ENCODE results near the gene LYSMD1. TPM values are rescaled to one million over a fixed set of nuclear protein-coding genes. Genes with fewer than 3 reads are reported as not detected.

The LYSMD1 gene
- polyA plus RNA-seq, 1 donor (not counting 4 experiments of a cell fraction or from before 2014, with no cell fraction given) = 5.6 TPM

DNA sequence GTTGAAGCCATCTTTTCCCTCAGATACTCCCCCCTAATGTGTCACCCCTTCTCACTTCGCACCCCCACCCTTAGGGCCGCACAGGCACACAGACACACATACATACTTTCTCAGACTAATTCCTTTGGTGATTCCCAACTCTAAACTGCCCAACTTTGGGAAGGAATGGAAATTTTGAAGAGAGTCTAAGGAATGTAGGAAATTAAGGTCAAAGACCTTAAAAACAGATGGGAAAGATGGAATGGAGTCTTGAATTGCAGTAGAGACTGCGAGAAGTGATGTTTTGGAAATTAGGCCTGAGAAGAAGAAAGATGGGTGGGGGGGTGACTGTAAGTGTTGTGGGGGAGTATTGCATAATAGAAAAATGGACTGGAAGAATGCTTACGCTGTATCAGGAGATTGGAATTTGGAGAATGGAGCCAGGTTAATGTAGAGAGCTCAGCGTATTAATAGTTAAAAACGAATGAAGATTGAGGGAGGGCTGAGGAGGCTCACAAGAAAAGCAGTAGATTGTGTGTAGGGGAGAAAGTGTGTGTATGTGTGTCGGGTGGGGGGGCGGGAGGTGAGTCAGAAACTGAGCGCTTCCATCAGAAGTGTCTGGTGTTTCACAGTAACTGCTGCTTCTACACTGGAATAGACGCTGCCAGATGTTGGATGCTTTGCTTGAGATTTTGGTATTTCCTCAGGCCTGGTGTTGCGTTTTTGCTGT is 34.3 kb upstream of the LYSMD1 start:
- Histone ChIP-seq H3K9me1 (ENCODE audit: control insufficient read depth, extremely low read depth, insufficient read depth, low read length) (peaks cover 3% of the 10 kb centered on the region), H3K79me2 (ENCODE audit: control insufficient read depth, insufficient read depth, low read length) (peaks cover 61% of the 10 kb centered on the region), H3K4me3 (ENCODE audit: control insufficient read depth in 2 of 3, extremely low read depth in 1 of 3, insufficient read depth in 2 of 3, low read depth in 1 of 3, low read length in 3 of 3) (peak overlapping the region; percentile 95 to 100 (median 99)), H3K27ac (ENCODE audit: control insufficient read depth, insufficient read depth, low read length) (peak overlapping the region; percentile 95), H4K20me1 (ENCODE audit: control insufficient read depth, extremely low read depth, insufficient read depth, low read length) (peaks cover 11% of the 10 kb centered on the region), H3K4me2 (ENCODE audit: control insufficient read depth, extremely low read depth, insufficient read depth, low read depth, low read length) (peak overlapping the region; percentile 94), H2AFZ (ENCODE audit: control insufficient read depth, low read length) (no peak overlapping the region), H3K36me3 (ENCODE audit: control insufficient read depth in 2 of 2, extremely low read depth in 1 of 2, insufficient read depth in 2 of 2, low read length in 2 of 2) (peaks cover 5 to 15% of the 10 kb centered on the region in 2 experiments), H3K9ac (ENCODE audit: control insufficient read depth, extremely low read depth, insufficient read depth, low read length) (peak overlapping the region; percentile 97), H3K9me3 (ENCODE audit: control insufficient read depth, low read depth, low read length) (no peaks in the 10 kb centered on the region), H3K4me1 (ENCODE audit: control insufficient read depth, extremely low read depth, insufficient read depth, low read length) (peaks cover 31% of the 10 kb centered on the region), H3K27me3 (ENCODE audit: control insufficient read depth, extremely low read depth, insufficient read depth, low read length) (no peaks in the 10 kb centered on the region)
- no peak for FAIRE-seq
- TF ChIP-seq, protein P1, sequence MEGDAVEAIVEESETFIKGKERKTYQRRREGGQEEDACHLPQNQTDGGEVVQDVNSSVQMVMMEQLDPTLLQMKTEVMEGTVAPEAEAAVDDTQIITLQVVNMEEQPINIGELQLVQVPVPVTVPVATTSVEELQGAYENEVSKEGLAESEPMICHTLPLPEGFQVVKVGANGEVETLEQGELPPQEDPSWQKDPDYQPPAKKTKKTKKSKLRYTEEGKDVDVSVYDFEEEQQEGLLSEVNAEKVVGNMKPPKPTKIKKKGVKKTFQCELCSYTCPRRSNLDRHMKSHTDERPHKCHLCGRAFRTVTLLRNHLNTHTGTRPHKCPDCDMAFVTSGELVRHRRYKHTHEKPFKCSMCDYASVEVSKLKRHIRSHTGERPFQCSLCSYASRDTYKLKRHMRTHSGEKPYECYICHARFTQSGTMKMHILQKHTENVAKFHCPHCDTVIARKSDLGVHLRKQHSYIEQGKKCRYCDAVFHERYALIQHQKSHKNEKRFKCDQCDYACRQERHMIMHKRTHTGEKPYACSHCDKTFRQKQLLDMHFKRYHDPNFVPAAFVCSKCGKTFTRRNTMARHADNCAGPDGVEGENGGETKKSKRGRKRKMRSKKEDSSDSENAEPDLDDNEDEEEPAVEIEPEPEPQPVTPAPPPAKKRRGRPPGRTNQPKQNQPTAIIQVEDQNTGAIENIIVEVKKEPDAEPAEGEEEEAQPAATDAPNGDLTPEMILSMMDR (optimal IDR thresholded peaks at IDR 0.05 in 1 of 3, IDR thresholded peaks at IDR 0.05 in 1 of 3, conservative IDR thresholded peaks at IDR 0.05 in 1 of 3; ENCODE audit: extremely low read depth in 1 of 3, insufficient read depth in 2 of 3, low read length in 3 of 3) = no peak
- no peak for TF ChIP-seq EZH2 (IDR thresholded peaks at IDR 0.05; ENCODE audit: low read length)
- no peak for DNase-seq (ENCODE audit: low read depth, low spot score)
- dilution Hi-C loops (cut with MboI; ENCODE audit: extremely low pct_ligation_motif_present, low sequenced_read_pairs) = no loop called here

GRCh38 chr1:151198254-151199127 is 32.8 kb upstream of the LYSMD1 start, which contains the start of gene PIP5K1A:
PIP5K1A (plus strand) TSS chr1:151198552; CDS start chr1:151198997, 445 bp downstream.
- FAIRE-seq = peak; percentile 53
- peak within 1 kb of the TSS; percentile 97 for H3K9ac ChIP-seq (ENCODE audit: control insufficient read depth, extremely low read depth, insufficient read depth, low read length)

More at GRCh38 chr1:151198254-151199127, 32.8 kb upstream of the LYSMD1 start, which contains the start of gene PIP5K1A:
- Histone ChIP-seq H3K27ac (ENCODE audit: control insufficient read depth, insufficient read depth, low read length) (peak within 1 kb of the TSS; percentile 95), H3K36me3 (ENCODE audit: control insufficient read depth in 2 of 2, extremely low read depth in 1 of 2, insufficient read depth in 2 of 2, low read length in 2 of 2) (peaks cover 5 to 11% of the 10 kb centered on the region in 2 experiments), H3K27me3 (ENCODE audit: control insufficient read depth, extremely low read depth, insufficient read depth, low read length) (no peaks in the 10 kb centered on the region), H3K9me3 (ENCODE audit: control insufficient read depth, low read depth, low read length) (no peaks in the 10 kb centered on the region), H3K4me2 (ENCODE audit: control insufficient read depth, extremely low read depth, insufficient read depth, low read depth, low read length) (peak within 1 kb of the TSS; percentile 94), H2AFZ (ENCODE audit: control insufficient read depth, low read length) (peak within 1 kb of the TSS; percentile 68), H3K79me2 (ENCODE audit: control insufficient read depth, insufficient read depth, low read length) (peaks cover 46% of the 10 kb centered on the region), H3K4me1 (ENCODE audit: control insufficient read depth, extremely low read depth, insufficient read depth, low read length) (peaks cover 40% of the 10 kb centered on the region), H3K4me3 (ENCODE audit: control insufficient read depth in 2 of 3, extremely low read depth in 1 of 3, insufficient read depth in 2 of 3, low read depth in 1 of 3, low read length in 3 of 3) (peak within 1 kb of the TSS; percentile 95 to 100 (median 99)), H3K9me1 (ENCODE audit: control insufficient read depth, extremely low read depth, insufficient read depth, low read length) (peaks cover 3% of the 10 kb centered on the region), H4K20me1 (ENCODE audit: control insufficient read depth, extremely low read depth, insufficient read depth, low read length) (peaks cover 11% of the 10 kb centered on the region)
- TF ChIP-seq EZH2 (IDR thresholded peaks at IDR 0.05; ENCODE audit: low read length) = no peak
- TF ChIP-seq, protein P1 (optimal IDR thresholded peaks at IDR 0.05 in 1 of 3, IDR thresholded peaks at IDR 0.05 in 1 of 3, conservative IDR thresholded peaks at IDR 0.05 in 1 of 3; ENCODE audit: extremely low read depth in 1 of 3, insufficient read depth in 2 of 3, low read length in 3 of 3) = no peak
- DNase-seq (ENCODE audit: low read depth, low spot score) = peak; percentile 93
- dilution Hi-C loops (cut with MboI; ENCODE audit: extremely low pct_ligation_motif_present, low sequenced_read_pairs) = no loop called here
